Panc1 (cell line): Measurements from ENCODE around the gene SLX9. TPM values are rescaled to one million over a fixed set of nuclear protein-coding genes. Genes with fewer than 3 reads are reported as not detected.
A peak's percentile ranks its signal among the peaks of the same experiment; 100 is the strongest.

Source experiments
- ATAC-seq: fragments of 200-7000 bp; cut with Tn5 transposase; 2 replicates; pipeline ENCODE4 v1.9.1; 2020; ENCODE audit warnings: mild to moderate bottlenecking, moderate library complexity
- Bru-seq: library from RNA; stranded (reverse); fragments of 400-500 nt; gene quantifications from one replicate; lab custom pipeline; 2021; lab: Mats Ljungman, UMichigan
- BruChase-seq, 2 experiments: library from RNA; stranded (reverse); fragments of 400-500 nt; gene quantifications; one replicate each; lab custom pipeline; 2021; lab: Mats Ljungman, UMichigan
- BruUV-seq: library from RNA; stranded (reverse); fragments of 400-500 nt; replicated peaks from 2 replicates; lab custom pipeline; 2021; lab: Mats Ljungman, UMichigan
- CTCF ChIA-PET: fragments of 300-600 bp; sonication (Branson Sonifier 250); formaldehyde crosslinking; loops from one replicate; lab custom pipeline; 2022; ENCODE audit warnings: antibody characterized with exemption; lab: Charles Lee
- POLR2A ChIA-PET: fragments of 300-600 bp; sonication (Branson Sonifier 250); formaldehyde crosslinking; loops from one replicate; lab custom pipeline; 2022; ENCODE audit warnings: antibody characterized with exemption; lab: Charles Lee
- DNase-seq: peaks from one replicate; pipeline ENCODE4 v3.0.0-alpha.2; 2010; ENCODE audit warnings: low read depth, low spot score
- H3K27ac ChIP-seq: 2 replicates; pipeline ENCODE4 v1.5.1; 2011; ENCODE audit warnings: mild to moderate bottlenecking, low read length, inconsistent platforms
- H3K27me3 ChIP-seq: fragments of 200-500 bp; sonication (Bioruptor generic); 2 replicates; pipeline ENCODE4 v1.6.0; 2014; ENCODE audit warnings: low read length, inconsistent platforms; ENCODE audit not compliant: control insufficient read depth, insufficient read depth
- H3K36me3 ChIP-seq: fragments of 200-500 bp; sonication (Bioruptor generic); 2 replicates; pipeline ENCODE4 v1.5.1; 2014; ENCODE audit warnings: inconsistent platforms, mild to moderate bottlenecking, low read length, moderate library complexity; ENCODE audit not compliant: control insufficient read depth, insufficient read depth
- H3K4me1 ChIP-seq: 2 replicates; pipeline ENCODE4 v1.5.1; 2011; ENCODE audit warnings: inconsistent platforms, mild to moderate bottlenecking, low read length, moderate library complexity; ENCODE audit not compliant: control insufficient read depth, insufficient read depth
- H3K4me3 ChIP-seq, 2 experiments: 2 replicates each; pipeline ENCODE4 v1.5.1; 2011 to 2012; ENCODE audit warnings: low read depth in 2 of 2, low read length in 2 of 2, mild to moderate bottlenecking in 2 of 2, inconsistent platforms in 1 of 2, moderate library complexity in 1 of 2
- H3K9me3 ChIP-seq: fragments of 200-500 bp; sonication (Bioruptor generic); 2 replicates; pipeline ENCODE4 v1.5.1; 2014; ENCODE audit warnings: low read depth, mild to moderate bottlenecking, inconsistent platforms, low read length, moderate library complexity; ENCODE audit not compliant: control insufficient read depth, insufficient read depth
- CTCF ChIP-seq: fragments of 450-650 bp; IDR thresholded peaks from 2 replicates; pipeline ENCODE4 v1.5.1; 2017; ENCODE audit warnings: mild to moderate bottlenecking
- POLR2AphosphoS5 ChIP-seq: IDR thresholded peaks from 2 replicates; pipeline ENCODE4 v1.6.1; 2012; ENCODE audit warnings: mild to moderate bottlenecking, low read depth, low read length, moderate library complexity
- SIN3A ChIP-seq: IDR thresholded peaks from 2 replicates; pipeline ENCODE4 v1.6.1; 2012; ENCODE audit warnings: low read depth, mild to moderate bottlenecking, low read length, moderate library complexity, borderline replicate concordance; ENCODE audit not compliant: insufficient read depth
- TCF7L2 ChIP-seq: IDR thresholded peaks from 2 replicates; pipeline ENCODE4 v1.6.1; 2011; ENCODE audit warnings: mild to moderate bottlenecking, low read depth, low read length, inconsistent platforms
- in situ Hi-C: cut with HindIII; loops from 2 replicates; pipeline ENCODE4 v1.10.0; 2016; ENCODE audit warnings: low sequenced_read_pairs, low pct_unique_long_range_greater_than_20kb
- intact Hi-C: fragments of 100-400 bp; cut with micrococcal nuclease; formaldehyde crosslinking; loops from one replicate; pipeline ENCODE4 v1.10.0; 2022; ENCODE audit not compliant: unreplicated experiment
- long read RNA-seq: library from polyadenylated mRNA; unstranded; transcript quantifications from one replicate; pipeline ENCODE4 v2.0.0, GENCODE V29; 2021; ENCODE audit not compliant: unreplicated experiment
- polyA plus RNA-seq: library from polyadenylated mRNA; unstranded; fragments of >200 nt; gene quantifications from one replicate; pipeline ENCODE4 v1.2.1, GENCODE V29; 2012; ENCODE audit warnings: missing spikeins; ENCODE audit not compliant: insufficient read length
- total RNA-seq: library from RNA; stranded (reverse); gene quantifications from one replicate; pipeline ENCODE4 v1.2.1, GENCODE V29; 2021; ENCODE audit not compliant: unreplicated experiment
- TF ChIP-seq, protein P1 (sequence below), 2 experiments: IDR thresholded peaks; 2 replicates each; pipeline ENCODE4 v1.6.1; 2011 to 2012; ENCODE audit warnings: low read depth in 2 of 2, control low read depth in 1 of 2, low read length in 1 of 2, mild to moderate bottlenecking in 1 of 2, moderate library complexity in 1 of 2; ENCODE audit not compliant: insufficient read depth in 1 of 2

SLX9 gene
- total RNA-seq (50.9 TPM), Bru-seq, nascent RNA (percentile 65 among the genes with signal in this experiment), BruChase-seq, experiment 1, labeled RNA remaining after a 2-hour chase (percentile 59 among the genes with signal in this experiment), BruChase-seq, experiment 2, labeled RNA remaining after a 6-hour chase (percentile 59 among the genes with signal in this experiment)
- polyA plus RNA-seq: 59.8 TPM
- long read RNA-seq, partial matches to known transcripts: 5 of 12 reads
- long read RNA-seq, other reads (novel, unspliced or antisense): 1 of 12 reads

- Histone ChIP-seq H3K27ac (peak within 1 kb of the TSS; percentile 82), H3K9me3 (no peaks in the 10 kb centered on the region), H3K27me3 (no peaks in the 10 kb centered on the region), H3K36me3 (peaks cover 5% of the 10 kb centered on the region; the same call in 1 of the 2 replicates), H3K4me1 (peaks cover 14% of the 10 kb centered on the region), H3K4me3 (peak within 1 kb of the TSS; percentile 77 to 84)
- intact Hi-C loops: no loop called here
- no peak for DNase-seq
- ChIA-PET CTCF (no interaction called here), POLR2A (no interaction called here)
- in situ Hi-C loops: no loop called here
- peak; percentile 97 for ATAC-seq
- peak; percentile 80; the same call in 1 of the 2 replicates for TF ChIP-seq SIN3A
- 0 out of 2 replicates have a peak, but pooled peaks have one; percentile 21 for TF ChIP-seq TCF7L2
- TF ChIP-seq CTCF: no peak
- TF ChIP-seq, protein P1, sequence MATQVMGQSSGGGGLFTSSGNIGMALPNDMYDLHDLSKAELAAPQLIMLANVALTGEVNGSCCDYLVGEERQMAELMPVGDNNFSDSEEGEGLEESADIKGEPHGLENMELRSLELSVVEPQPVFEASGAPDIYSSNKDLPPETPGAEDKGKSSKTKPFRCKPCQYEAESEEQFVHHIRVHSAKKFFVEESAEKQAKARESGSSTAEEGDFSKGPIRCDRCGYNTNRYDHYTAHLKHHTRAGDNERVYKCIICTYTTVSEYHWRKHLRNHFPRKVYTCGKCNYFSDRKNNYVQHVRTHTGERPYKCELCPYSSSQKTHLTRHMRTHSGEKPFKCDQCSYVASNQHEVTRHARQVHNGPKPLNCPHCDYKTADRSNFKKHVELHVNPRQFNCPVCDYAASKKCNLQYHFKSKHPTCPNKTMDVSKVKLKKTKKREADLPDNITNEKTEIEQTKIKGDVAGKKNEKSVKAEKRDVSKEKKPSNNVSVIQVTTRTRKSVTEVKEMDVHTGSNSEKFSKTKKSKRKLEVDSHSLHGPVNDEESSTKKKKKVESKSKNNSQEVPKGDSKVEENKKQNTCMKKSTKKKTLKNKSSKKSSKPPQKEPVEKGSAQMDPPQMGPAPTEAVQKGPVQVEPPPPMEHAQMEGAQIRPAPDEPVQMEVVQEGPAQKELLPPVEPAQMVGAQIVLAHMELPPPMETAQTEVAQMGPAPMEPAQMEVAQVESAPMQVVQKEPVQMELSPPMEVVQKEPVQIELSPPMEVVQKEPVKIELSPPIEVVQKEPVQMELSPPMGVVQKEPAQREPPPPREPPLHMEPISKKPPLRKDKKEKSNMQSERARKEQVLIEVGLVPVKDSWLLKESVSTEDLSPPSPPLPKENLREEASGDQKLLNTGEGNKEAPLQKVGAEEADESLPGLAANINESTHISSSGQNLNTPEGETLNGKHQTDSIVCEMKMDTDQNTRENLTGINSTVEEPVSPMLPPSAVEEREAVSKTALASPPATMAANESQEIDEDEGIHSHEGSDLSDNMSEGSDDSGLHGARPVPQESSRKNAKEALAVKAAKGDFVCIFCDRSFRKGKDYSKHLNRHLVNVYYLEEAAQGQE (IDR thresholded peaks at IDR 0.05; ENCODE audit: insufficient read depth in 1 of 2, low read depth in 2 of 2, low read length in 1 of 2): no peak
- TF ChIP-seq POLR2AphosphoS5: peak; percentile 81
- TSS peak; percentile 90 for BruUV-seq
These were observed at the start of gene SLX9 for GRCh38 chr21:44939532-44940115. Gene SLX9, plus strand, starts transcription at chr21:44940029. Its CDS starts 29 bp downstream, at chr21:44940058.

DNA sequence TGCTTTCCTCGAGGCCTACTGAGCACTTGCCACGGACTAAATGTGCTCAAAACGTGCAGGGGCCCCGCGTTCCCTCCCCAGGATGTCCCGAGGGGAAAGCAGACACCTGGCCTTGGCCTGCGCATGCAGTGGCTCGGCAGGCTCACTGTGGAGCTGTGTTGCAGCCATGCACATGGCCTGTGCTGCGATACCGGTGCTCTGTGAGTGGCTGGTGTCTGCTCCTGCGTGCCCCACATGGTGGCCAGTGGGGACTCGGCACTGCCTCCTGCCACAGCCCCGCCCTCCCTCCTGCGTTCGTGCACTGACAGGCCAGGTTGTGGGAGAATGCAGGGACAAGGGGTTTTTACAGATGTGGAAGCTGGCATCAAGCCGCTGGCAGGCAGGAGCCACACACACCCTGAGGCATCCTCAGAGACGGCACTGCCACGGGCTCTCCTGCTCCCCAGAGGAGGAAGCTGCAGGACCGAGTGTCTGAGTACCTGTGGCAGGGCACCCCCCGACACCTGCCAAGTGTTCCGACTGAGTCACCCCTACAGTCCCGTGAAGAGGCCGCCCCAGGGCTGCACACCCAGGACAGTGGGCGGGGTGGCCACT is 49.4 kb upstream of the SLX9 start:
- no peaks in the 10 kb centered on the region for H3K9me3 ChIP-seq
- no peaks in the 10 kb centered on the region for H3K4me1 ChIP-seq
- H3K27me3 ChIP-seq: no peaks in the 10 kb centered on the region
- H3K36me3 ChIP-seq: no peaks in the 10 kb centered on the region
- in situ Hi-C loops (no loop called here), intact Hi-C loops (loop anchor here (5.0 kb wide), 1 partner anchor 42 kb away; no protein-coding TSS in a partner anchor)
- H3K4me3 ChIP-seq: no peak overlapping the region
- no peak for DNase-seq
- ATAC-seq: no peak
- no peak overlapping the region for H3K27ac ChIP-seq
- no TSS peak for BruUV-seq
- POLR2A ChIA-PET: no interaction called here
- TF ChIP-seq, protein P1 (IDR thresholded peaks at IDR 0.05; ENCODE audit: insufficient read depth in 1 of 2, low read depth in 2 of 2, low read length in 1 of 2): no peak
- TF ChIP-seq TCF7L2: no peak
- TF ChIP-seq SIN3A: no peak
- TF ChIP-seq POLR2AphosphoS5: no peak
- TF ChIP-seq CTCF: no peak
- CTCF ChIA-PET: no interaction called here
